ENCODE data around the gene COL5A1.

Gene COL5A1

GRCh38 chr9:134733480-134734232, 92.1 kb downstream of the COL5A1 start:
- TF ChIP-seq, protein P1, sequence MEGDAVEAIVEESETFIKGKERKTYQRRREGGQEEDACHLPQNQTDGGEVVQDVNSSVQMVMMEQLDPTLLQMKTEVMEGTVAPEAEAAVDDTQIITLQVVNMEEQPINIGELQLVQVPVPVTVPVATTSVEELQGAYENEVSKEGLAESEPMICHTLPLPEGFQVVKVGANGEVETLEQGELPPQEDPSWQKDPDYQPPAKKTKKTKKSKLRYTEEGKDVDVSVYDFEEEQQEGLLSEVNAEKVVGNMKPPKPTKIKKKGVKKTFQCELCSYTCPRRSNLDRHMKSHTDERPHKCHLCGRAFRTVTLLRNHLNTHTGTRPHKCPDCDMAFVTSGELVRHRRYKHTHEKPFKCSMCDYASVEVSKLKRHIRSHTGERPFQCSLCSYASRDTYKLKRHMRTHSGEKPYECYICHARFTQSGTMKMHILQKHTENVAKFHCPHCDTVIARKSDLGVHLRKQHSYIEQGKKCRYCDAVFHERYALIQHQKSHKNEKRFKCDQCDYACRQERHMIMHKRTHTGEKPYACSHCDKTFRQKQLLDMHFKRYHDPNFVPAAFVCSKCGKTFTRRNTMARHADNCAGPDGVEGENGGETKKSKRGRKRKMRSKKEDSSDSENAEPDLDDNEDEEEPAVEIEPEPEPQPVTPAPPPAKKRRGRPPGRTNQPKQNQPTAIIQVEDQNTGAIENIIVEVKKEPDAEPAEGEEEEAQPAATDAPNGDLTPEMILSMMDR (IDR thresholded peaks at IDR 0.05; ENCODE audit: low read depth, low read length): no peak
- DNase-seq (ENCODE audit: extremely low read depth, low read depth): no peak

DNA sequence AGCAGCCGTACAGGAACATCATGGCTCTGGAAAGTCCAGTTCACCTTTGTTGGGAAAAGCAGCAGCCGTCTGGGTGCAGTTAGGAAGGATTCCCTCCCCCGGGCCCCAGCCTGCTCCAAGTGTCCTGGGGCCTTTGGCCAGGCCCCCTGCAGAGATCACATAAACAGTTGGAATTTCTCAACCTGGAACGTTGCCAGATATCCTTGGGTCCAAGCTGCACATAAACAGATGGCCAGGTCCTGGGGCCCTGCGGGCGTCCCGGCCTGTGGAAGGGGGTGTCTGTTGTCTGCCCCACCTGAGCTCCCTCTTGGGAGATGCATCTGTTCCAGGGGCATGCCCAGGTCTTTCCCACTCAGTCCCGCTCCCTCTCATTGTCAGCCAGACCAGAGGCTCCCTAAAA, 92.7 kb downstream of the COL5A1 start:
- peak; percentile 59 for DNase-seq (ENCODE audit: extremely low read depth, low read depth)
- TF ChIP-seq, protein P1 (IDR thresholded peaks at IDR 0.05; ENCODE audit: low read depth, low read length): no peak

DNA sequence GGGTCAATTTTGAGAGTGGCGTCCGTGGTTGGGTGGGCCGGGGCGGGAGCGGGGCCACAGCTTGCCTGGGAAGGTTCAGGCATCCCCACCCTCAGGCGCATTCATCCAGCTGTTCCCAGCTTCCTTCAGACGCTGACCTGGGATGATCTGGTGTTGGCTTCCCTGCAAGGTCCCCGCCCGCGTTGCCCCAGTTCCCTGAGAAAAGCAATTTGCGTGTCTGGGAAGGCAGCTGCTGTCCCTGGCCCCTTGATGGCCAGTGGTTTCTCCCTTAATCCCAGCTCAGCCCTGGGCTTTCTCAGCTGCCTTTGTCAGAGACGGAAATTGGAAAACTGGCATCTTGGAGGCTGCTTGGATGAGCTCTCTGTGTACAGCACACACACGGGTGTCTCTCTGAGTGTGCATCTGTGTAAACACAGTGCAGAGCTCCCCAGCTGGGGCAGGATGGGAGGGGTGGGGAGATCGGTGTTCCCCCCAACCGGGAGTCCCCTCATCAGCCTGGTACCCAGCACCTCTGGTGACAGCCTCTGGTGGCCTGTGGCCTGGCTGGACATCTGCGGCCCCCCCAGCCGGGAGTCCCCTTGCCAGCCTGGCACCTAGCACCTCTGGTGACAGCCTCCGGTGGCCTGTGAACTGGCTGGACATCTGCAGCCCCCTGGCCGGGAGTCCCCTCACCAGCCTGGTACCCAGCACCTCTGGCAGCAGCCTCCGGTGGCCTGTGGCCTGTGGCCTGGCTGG, 94.0 kb downstream of the COL5A1 start:
- DNase-seq (ENCODE audit: extremely low read depth, low read depth): no peak
- TF ChIP-seq, protein P1 (IDR thresholded peaks at IDR 0.05; ENCODE audit: low read depth, low read length): no peak

GRCh38 chr9:134736791-134737497, 95.3 kb downstream of the COL5A1 start:
- DNase-seq (ENCODE audit: extremely low read depth, low read depth): no peak
- TF ChIP-seq, protein P1 (IDR thresholded peaks at IDR 0.05; ENCODE audit: low read depth, low read length): no peak

- no peak for DNase-seq (ENCODE audit: extremely low read depth, low read depth)
- TF ChIP-seq, protein P1 (IDR thresholded peaks at IDR 0.05; ENCODE audit: low read depth, low read length): no peak
Observed at GRCh38 chr9:134737842-134738580, 96.4 kb downstream of the COL5A1 start.

GRCh38 chr9:134738869-134739659, 97.5 kb downstream of the COL5A1 start:
- TF ChIP-seq, protein P1 (IDR thresholded peaks at IDR 0.05; ENCODE audit: low read depth, low read length): peak; percentile 73
- no peak for DNase-seq (ENCODE audit: extremely low read depth, low read depth)

Measured in AG09319 (cell line).